Fibroblast of pulmonary artery (primary cell): ENCODE data around the gene CDSN.

Experiments used
- DNase-seq: peaks from one replicate; pipeline ENCODE4 v3.0.0-alpha.2; 2010; ENCODE audit warnings: low read depth
- H3K4me3 ChIP-seq: replicated peaks from 2 replicates; pipeline ENCODE4 v1.5.1; 2011; ENCODE audit warnings: low read depth, mild to moderate bottlenecking, control low read depth, low read length, moderate library complexity
- CTCF ChIP-seq: IDR thresholded peaks from 2 replicates; pipeline ENCODE4 v1.5.1; 2011; ENCODE audit warnings: mild to moderate bottlenecking, control low read depth, low read length, inconsistent platforms; ENCODE audit errors: missing control alignments

Gene CDSN

GRCh38 chr6:31156641-31157040 is 36.4 kb upstream of the CDSN start:
- no peak for DNase-seq
- no peak for TF ChIP-seq CTCF
- no peak overlapping the region for H3K4me3 ChIP-seq

DNA sequence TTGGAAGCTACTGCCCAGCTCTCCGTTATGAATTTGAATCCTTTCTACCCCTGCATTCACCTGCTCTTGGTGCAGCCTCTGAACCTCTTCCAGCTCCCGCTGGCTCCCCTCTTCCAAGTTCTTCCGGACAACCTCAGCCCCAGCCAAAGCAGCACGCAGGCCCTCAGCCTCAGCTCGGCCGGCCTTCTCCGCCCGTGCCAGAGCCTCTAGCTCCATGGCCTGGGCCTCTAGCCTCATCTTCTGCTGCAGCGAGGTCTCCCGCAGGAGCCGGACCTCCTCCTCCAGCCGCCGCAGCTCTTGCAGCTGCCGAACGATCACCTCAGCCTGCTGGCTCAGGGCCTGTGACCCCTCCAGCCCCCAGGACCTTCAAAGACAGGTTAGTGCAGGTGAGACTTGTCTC is 34.2 kb upstream of the CDSN start:
- no peak for TF ChIP-seq CTCF
- no peak overlapping the region for H3K4me3 ChIP-seq
- no peak for DNase-seq

DNA sequence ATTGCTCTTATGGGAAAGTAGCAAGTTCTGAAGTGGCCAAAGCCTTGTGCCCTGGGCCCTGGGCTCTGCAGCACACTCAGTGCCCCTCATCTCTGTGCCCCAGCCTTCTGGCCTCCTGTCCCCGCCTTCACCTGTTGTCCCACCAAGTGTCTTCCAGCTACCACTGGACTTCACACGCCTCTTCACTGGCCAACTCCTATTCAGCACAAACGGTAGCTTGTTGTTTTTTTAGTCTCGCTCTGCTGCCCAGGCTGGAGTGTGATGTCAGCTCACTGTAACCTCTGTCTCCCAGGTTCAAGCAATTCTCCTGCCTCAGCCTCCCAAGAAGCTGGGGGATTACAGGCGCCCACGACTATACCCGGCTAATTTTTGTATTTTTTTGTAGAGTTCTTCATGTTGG is 32.5 kb upstream of the CDSN start:
- no peak for TF ChIP-seq CTCF
- no peak overlapping the region for H3K4me3 ChIP-seq
- DNase-seq: no peak

DNA sequence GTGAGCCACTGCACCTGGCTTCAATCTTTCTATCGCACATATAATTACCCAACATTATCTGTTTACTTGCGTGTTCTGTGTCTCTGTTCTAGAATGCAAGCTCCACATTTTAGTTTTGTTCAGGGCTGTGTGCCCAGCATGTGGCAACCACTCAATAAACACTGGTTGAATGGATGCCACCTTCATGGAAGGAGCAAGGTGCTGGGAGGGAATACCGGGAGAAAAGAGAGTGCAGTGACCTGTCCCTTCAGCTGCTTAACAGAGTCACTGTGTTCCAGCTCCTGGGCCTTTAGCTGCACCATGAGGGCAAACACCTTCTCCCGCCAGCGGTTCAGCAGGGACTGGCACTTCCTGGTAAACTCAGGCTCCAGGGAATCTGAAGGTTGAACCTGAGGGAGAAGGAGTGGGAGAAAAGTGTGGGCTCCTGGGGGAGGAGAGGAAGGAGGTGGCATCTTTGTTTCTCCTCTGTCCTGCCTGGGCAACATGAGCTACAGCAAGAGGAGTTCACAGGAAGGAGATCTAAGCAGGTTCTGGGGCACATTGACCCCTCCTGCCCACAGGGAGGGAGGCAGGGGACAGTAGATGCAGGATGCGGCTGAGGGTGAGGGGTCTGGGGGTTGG is 29.7 kb upstream of the CDSN start:
- TF ChIP-seq CTCF: no peak
- DNase-seq: no peak
- no peak overlapping the region for H3K4me3 ChIP-seq

DNA sequence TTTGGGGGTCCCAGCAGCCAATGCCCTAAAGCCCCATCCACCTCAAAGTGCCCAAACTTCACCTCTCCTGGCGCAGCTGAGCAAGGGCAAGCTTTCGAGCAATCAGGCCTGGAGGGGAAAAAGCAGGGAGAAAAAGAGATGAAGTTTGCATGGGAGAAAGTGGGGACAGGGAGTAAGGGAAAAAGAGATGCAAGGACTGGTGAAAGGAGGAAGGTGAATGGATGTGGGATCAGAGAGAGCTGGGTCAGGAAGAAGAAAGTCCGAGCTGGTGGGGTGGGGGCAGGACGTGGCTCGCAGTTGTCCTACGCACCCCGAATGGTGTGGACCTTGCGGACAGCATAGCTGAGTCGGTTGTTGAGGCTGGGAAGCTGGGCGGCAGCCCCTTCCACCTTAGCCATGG is 25.1 kb upstream of the CDSN start:
- no peak for TF ChIP-seq CTCF
- no peak for DNase-seq
- no peak overlapping the region for H3K4me3 ChIP-seq

GRCh38 chr6:31144970-31145340 is 24.7 kb upstream of the CDSN start:
- no peak for TF ChIP-seq CTCF
- H3K4me3 ChIP-seq: no peak overlapping the region
- DNase-seq: no peak

- no peak overlapping the region for H3K4me3 ChIP-seq
- TF ChIP-seq CTCF: no peak
- DNase-seq: no peak
Observed at GRCh38 chr6:31144296-31144969, 24.2 kb upstream of the CDSN start.
